Sigmoid colon (tissue), 4 donors: ENCODE data around the gene ERVMER34-1.

Source experiments
- EP300 ChIP-seq, 4 donors: sonication (generic); formaldehyde crosslinking; IDR thresholded peaks; one replicate each; pipeline ENCODE4 v1.6.1; 2017; ENCODE audit warnings: antibody characterized with exemption in 4 of 4
- POLR2A ChIP-seq, 2 donors: fragments of 450-650 bp; IDR thresholded peaks; one replicate each; pipeline ENCODE4 v1.6.1; 2016; ENCODE audit warnings: antibody characterized with exemption in 2 of 2, mild to moderate bottlenecking in 2 of 2, moderate library complexity in 2 of 2
- POLR2AphosphoS5 ChIP-seq, 4 donors: sonication (generic); formaldehyde crosslinking; IDR thresholded peaks; one replicate each; pipeline ENCODE4 v1.6.1; 2017; ENCODE audit warnings: antibody characterized with exemption in 4 of 4
- TF ChIP-seq, protein P1 (sequence below), 4 experiments: fragments of 450-650 bp in 3 of 4; fragments of 200-600 bp in 1 of 4; IDR thresholded peaks; one replicate each; pipeline ENCODE4 v1.5.1; 2016 to 2019; ENCODE audit warnings: antibody characterized with exemption in 4 of 4, mild to moderate bottlenecking in 3 of 4, moderate library complexity in 2 of 4

DNA sequence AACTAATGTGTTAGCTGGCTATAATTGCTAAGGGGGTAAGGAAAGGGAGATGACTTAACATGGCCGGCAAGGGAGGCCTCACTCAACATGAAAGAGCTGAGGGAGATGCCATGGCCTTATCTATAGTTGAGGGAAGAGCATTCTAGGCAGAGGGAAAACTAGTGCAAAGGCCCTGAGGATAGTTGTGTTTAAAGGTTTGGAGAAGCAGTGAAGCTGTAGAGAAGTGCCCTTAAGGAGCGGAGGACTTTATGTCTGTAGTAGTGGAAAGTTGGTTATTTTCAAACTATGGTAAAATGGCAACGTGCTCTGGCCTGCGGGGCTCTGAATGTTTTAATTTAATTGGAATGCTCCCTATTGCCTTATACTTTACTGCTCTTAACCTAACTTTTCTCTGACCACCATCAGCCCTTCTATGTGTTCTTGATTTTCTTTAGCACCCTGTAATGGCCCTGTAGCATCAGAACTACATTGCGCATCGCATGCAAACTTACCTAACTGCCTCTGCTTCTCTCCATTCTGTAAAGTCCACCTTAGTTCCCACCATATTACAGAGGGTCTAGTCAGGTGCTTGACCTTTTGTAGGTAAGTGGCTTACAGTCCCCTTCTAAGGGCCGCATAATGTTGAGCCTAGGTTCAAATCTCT lies 35.8 kb downstream of the ERVMER34-1 start:
- TF ChIP-seq, protein P1, sequence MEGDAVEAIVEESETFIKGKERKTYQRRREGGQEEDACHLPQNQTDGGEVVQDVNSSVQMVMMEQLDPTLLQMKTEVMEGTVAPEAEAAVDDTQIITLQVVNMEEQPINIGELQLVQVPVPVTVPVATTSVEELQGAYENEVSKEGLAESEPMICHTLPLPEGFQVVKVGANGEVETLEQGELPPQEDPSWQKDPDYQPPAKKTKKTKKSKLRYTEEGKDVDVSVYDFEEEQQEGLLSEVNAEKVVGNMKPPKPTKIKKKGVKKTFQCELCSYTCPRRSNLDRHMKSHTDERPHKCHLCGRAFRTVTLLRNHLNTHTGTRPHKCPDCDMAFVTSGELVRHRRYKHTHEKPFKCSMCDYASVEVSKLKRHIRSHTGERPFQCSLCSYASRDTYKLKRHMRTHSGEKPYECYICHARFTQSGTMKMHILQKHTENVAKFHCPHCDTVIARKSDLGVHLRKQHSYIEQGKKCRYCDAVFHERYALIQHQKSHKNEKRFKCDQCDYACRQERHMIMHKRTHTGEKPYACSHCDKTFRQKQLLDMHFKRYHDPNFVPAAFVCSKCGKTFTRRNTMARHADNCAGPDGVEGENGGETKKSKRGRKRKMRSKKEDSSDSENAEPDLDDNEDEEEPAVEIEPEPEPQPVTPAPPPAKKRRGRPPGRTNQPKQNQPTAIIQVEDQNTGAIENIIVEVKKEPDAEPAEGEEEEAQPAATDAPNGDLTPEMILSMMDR (IDR thresholded peaks at IDR 0.05), result no peak
- TF ChIP-seq POLR2AphosphoS5 (IDR thresholded peaks at IDR 0.05), result no peak
- TF ChIP-seq POLR2A (IDR thresholded peaks at IDR 0.05), result no peak
- TF ChIP-seq EP300 (IDR thresholded peaks at IDR 0.05), result no peak
